ENCODE measurements around the gene RNF166.

RNF166 gene

GRCh38 chr16:88691129-88691813 lies 14.9 kb downstream of the RNF166 start:
- no peak for DNase-seq

DNA sequence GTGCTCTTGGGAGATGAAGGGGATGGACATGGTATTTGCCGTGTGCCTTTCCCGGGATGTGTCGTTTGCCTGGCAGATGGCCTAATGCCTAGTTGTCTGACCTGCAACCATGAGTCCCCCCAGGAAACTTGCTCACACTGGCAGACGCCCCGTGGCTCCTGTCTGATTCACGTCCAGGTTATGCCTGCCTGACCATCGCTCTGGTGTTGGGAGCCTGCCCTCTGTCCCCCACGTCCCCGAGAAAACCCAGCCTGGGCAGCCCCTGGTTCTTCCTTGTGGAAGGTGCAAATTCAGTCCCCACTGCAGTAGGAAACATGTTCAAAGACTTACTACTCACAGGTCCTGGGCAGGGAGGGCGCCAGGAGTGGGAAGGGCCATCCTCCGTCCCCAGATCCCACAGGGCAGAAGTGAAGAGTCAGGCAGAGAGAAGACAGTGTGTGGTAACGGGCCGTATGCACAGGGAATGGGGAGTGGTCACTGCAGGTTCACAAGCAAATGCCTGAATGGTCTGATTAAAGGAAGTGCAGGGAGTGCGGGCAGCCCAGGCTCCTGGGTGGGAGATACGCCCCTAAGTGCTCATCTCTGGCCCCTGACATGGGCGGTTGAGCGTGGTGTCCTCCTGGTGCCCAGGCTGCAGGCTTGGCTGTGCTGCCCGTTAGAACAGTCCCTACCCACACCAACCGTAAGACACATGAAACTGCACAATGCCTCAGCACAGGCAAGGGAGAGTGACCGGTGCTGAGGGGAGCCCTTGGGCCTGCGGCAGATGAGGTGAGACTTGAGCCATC lies 15.7 kb downstream of the RNF166 start:
- no peak for DNase-seq

- no peak for DNase-seq
These were observed 18.0 kb downstream of the RNF166 start for GRCh38 chr16:88688013-88688778.

DNA sequence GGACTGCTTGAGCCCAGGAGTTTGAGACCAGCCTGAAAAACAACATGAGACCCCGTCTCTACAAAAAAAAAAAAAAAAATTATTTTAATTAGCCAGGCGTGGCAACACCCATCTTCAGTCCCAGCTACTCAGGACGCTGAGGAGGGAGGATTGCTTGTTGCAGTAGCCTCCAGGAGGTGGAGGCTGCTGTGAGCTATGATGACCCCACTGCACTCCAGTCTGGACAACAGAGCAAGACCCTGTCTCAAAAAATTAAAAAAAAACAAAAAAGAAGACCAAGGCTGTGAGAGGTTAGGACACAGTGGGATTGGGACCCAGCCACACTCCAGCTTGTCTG lies 18.6 kb downstream of the RNF166 start:
- DNase-seq, result no peak

GRCh38 chr16:88687254-88687576 lies 19.0 kb downstream of the RNF166 start:
- no peak for DNase-seq

- peak; percentile 53 to 86 (median 74) for DNase-seq
These were observed 19.6 kb downstream of the RNF166 start, which contains the start of gene SNAI3 for GRCh38 chr16:88686439-88687253. SNAI3 (minus strand) TSS chr16:88686507; CDS start chr16:88686406, 101 bp downstream.

- peak in 4 of 6 experiments; percentile 45 to 75 (median 56) for DNase-seq
These were observed 20.2 kb downstream of the RNF166 start for GRCh38 chr16:88686062-88686438.

- DNase-seq, result peak in 5 of 6 experiments; percentile 33 to 63 (median 47)
These were observed 20.8 kb downstream of the RNF166 start for GRCh38 chr16:88685156-88686061.

DNA sequence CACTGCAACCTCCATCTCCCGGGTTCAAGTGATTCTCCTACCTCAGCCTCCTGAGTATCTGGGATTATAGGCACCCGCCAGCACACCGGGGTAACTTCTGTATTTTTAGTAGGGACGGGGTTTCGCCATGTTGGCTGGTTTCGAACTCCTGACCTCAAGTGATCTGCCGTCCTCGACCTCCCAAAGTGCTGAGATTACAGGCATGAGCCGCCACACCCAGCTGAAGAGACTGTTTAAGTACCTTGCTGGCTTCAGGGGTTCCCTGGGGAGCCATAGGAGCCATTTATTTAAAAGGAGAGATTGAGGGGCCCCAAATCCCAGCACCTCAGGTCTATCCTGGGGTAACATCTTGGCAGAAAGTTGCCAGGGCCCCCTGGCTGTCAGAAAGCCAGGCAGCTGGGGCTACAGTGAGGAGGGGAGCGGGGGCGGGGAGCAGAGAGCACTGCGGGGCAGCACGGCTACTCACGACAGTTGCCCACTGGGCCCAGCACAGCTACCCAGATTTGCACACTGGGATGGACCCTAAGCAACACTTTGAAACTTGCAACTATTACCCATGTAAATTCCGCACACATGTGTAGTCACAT lies 21.5 kb downstream of the RNF166 start:
- DNase-seq, result no peak

- peak in 5 of 6 experiments; percentile 27 to 66 (median 42) for DNase-seq
These were observed 24.3 kb downstream of the RNF166 start for GRCh38 chr16:88681709-88682451.

DNA sequence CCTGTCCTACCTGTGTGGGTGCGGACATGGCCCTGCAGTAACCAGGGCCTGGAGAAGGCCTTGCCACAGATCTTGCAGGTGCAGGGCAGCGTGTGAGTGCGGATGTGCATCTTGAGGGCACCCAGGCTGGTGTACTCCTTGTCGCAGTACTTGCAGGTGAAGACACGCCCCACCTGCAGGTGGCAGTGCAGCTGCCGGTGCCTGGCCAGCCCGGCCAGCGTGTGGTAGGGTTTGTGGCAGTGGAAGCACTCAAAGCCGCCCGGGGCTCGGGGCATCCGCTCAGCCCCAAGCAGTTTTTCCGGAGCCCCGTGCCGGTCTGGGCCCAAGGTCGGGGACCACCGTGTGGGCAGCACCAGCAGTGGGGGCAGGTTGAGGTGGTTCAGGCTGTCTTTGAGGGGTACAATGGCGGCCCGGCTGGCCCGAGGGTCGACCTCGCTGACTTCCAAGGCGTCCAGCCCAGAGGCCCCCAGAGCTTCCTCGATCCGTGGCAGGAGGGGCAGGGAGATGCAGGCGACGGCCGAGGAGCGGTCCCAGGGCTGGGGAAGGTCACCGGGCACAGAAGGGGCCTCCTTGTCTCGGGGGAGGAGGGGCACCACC lies 25.0 kb downstream of the RNF166 start:
- DNase-seq, result peak in 5 of 6 experiments; percentile 17 to 47 (median 39)

DNA sequence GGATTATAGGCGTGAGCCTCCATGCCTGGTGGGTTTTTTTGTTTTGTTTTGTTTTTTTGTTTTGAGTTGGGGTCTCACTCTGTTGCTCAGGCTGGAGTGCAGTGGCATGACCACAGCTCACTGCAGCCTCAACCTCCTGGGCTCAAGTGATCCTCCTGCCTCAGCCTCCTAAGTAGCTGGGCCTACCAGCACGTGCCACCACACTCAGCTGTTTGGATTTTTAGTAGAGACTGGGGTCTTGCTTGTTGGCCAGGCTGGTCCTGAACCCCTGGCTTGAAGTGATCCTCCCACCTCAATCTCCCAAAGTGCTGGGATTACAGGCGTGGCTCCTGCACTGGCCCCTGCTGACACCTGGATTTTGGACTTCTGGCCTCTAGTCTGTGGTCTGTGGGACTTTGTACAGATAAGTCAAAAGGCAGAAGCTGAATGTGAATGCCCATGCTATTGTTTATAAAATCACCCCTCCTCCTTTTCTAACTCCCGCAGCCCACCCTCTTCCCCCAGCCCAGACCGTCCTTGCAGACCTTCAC lies 25.6 kb downstream of the RNF166 start:
- no peak for DNase-seq

DNA sequence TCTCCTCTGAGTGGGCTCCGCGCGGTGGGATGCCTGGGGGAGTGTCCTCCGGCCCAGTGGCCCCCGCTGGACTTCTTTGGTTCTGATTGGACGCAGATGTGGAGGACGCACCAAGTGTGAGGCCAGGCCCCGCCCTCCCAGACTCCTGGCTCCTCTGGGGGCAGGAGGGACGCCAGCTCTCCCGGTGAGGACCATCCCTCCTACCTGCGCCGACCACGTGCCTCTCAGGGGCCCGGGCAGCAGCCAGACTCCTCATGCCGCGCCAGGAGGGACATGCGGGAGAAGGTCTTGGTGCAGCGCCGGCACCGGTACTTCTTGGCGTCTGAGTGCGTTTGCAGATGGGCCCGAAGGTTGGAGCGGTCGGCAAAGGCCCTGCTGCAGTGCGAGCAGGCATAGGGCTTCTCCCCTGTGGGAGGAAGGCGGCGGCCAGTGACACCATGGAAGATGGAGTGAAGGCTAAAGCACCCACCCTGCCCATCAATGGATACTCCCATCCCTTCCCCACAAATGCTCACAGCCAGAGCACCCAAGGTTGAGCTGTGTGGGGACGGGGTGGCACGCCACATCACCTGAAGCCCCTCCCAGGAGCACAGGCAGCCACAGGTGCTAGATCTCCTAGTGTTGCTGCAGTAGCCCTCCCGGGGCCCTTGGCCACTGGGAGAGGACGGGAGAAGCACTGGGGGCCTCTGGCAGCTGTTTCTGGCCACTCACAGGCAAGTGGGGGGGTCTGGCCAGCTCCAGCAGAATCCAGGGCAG lies 27.8 kb downstream of the RNF166 start:
- no peak for DNase-seq

- no peak for DNase-seq
These were observed 28.5 kb downstream of the RNF166 start for GRCh38 chr16:88677721-88678120.

GRCh38 chr16:88676502-88677242 lies 29.5 kb downstream of the RNF166 start:
- DNase-seq, result no peak

- no peak for DNase-seq
These were observed 32.4 kb downstream of the RNF166 start for GRCh38 chr16:88673716-88674379.

- DNase-seq, result no peak
These were observed 33.4 kb downstream of the RNF166 start for GRCh38 chr16:88672776-88673175.

DNA sequence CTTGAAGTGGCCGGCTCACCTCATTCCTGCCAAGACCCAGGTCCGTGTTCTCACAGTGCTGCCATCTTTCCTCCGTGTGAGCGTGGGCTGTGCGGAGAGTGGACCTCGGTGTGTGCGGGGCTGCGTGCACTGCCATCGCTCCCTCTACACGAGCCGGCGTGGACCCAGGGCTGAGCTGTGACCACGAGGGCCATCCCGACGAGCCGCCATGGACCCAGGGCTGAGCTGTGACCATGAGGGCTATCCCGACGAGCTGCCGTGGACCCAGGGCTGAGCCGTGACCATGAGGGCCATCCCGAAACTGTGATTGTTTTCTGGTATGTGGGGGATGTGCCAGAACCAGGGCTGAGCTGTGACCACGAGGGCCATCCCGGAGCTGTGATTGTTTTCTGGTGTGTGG lies 34.4 kb downstream of the RNF166 start:
- no peak for DNase-seq

All from stimulated activated naive CD4-positive, alpha-beta T cell (primary cell).